HCT116 (cell line): ENCODE results near the gene FOXJ2.

ENCODE experiments used
- CTCF ChIP-seq, 3 experiments: fragments of 200-600 bp in 1 of 3; sonication (generic) in 1 of 3; IDR thresholded peaks in 2 of 3; conservative IDR thresholded peaks in 1 of 3; 2 replicates each; pipeline ENCODE4 v1.5.1; 2012 to 2017; ENCODE audit warnings: low read depth in 2 of 3, low read length in 2 of 3, antibody characterized with exemption in 1 of 3, borderline replicate concordance in 1 of 3, control low read depth in 1 of 3, mild to moderate bottlenecking in 1 of 3, mixed read lengths in 1 of 3, mixed run types in 1 of 3, moderate library complexity in 1 of 3; ENCODE audit not compliant: insufficient read depth in 1 of 3
- EZH2 ChIP-seq: fragments of 200-600 bp; sonication (generic); IDR thresholded peaks from 2 replicates; pipeline ENCODE4 v1.6.1; 2017; ENCODE audit warnings: antibody characterized with exemption, mixed run types
- SP1 ChIP-seq: IDR thresholded peaks from 2 replicates; pipeline ENCODE4 v1.6.1; 2012; ENCODE audit warnings: low read depth
- TCF7L2 ChIP-seq: IDR thresholded peaks from 2 replicates; pipeline ENCODE4 v1.7.0; 2011; ENCODE audit warnings: borderline replicate concordance, inconsistent platforms; ENCODE audit not compliant: insufficient read depth, insufficient read length; ENCODE audit errors: extremely low read depth

GRCh38 chr12:8012651-8013309 lies 19.7 kb upstream of the FOXJ2 start:
- TF ChIP-seq CTCF (IDR thresholded peaks at IDR 0.05 in 2 of 3, conservative IDR thresholded peaks at IDR 0.05 in 1 of 3; ENCODE audit: borderline replicate concordance in 1 of 3, insufficient read depth in 1 of 3, low read depth in 2 of 3, low read length in 2 of 3): no peak
- no peak for TF ChIP-seq SP1
- no peak for TF ChIP-seq TCF7L2
- no peak for TF ChIP-seq EZH2
